Fibroblast of villous mesenchyme (primary cell): ENCODE measurements around the gene ETDB. TPM values are rescaled to one million over a fixed set of nuclear protein-coding genes. Genes with fewer than 3 reads are reported as not detected.
A peak's percentile ranks its signal among the peaks of the same experiment; 100 is the strongest.
"Not testable (repeated sequence)": the region's sequence is repeated elsewhere in the genome, so short reads cannot be mapped to it uniquely, and the experiment has no call there.

Experiments
- DNase-seq: peaks from one replicate; pipeline ENCODE4 v3.0.0-alpha.2; 2010; ENCODE audit warnings: low read depth
- H3K4me3 ChIP-seq: 2 replicates; pipeline ENCODE4 v1.5.1; 2011; ENCODE audit warnings: low read depth, mild to moderate bottlenecking, low read length
- total RNA-seq: library from RNA; depleted of rRNA; stranded (reverse); fragments of >200 nt; gene quantifications from 2 replicates; pipeline ENCODE4 v1.2.3, GENCODE V29; 2012
- TF ChIP-seq, protein P1 (sequence below): IDR thresholded peaks from 2 replicates; pipeline ENCODE4 v1.5.1; 2012; ENCODE audit warnings: low read depth, mild to moderate bottlenecking, low read length; ENCODE audit not compliant: insufficient read depth

The ETDB gene
- total RNA-seq, 1 donor: not detected

GRCh38 chrX:135099493-135099783 is 20.9 kb downstream of the ETDB start:
- DNase-seq: no peak
- H3K4me3 ChIP-seq: no peak overlapping the region
- TF ChIP-seq, protein P1, sequence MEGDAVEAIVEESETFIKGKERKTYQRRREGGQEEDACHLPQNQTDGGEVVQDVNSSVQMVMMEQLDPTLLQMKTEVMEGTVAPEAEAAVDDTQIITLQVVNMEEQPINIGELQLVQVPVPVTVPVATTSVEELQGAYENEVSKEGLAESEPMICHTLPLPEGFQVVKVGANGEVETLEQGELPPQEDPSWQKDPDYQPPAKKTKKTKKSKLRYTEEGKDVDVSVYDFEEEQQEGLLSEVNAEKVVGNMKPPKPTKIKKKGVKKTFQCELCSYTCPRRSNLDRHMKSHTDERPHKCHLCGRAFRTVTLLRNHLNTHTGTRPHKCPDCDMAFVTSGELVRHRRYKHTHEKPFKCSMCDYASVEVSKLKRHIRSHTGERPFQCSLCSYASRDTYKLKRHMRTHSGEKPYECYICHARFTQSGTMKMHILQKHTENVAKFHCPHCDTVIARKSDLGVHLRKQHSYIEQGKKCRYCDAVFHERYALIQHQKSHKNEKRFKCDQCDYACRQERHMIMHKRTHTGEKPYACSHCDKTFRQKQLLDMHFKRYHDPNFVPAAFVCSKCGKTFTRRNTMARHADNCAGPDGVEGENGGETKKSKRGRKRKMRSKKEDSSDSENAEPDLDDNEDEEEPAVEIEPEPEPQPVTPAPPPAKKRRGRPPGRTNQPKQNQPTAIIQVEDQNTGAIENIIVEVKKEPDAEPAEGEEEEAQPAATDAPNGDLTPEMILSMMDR: no peak

GRCh38 chrX:135097196-135097744 is 23.1 kb downstream of the ETDB start:
- H3K4me3 ChIP-seq: peak overlapping the region; percentile 61
- not testable (repeated sequence) for DNase-seq

DNA sequence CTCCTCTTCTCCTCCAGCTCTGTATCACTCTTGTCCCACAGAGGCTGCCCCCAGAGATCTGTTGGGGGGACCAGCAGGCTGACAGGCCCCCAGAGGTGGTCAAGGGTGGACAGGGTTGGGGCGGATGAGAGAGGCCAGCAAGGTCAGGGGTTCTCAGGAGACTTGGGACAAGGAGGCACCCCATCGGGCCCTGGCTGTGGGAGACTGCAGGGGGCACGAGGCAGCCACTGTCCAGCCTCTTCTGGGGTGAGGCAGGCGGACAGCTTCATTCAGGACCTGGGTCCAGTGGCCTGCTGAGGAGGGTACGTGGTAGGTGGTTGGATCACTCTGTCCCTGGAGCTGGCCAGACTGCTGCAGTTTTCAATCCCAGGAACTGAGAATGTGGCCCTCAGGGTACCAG is 24.6 kb downstream of the ETDB start:
- H3K4me3 ChIP-seq: no peak overlapping the region
- TF ChIP-seq, protein P1: no peak
- DNase-seq: no peak

GRCh38 chrX:135094726-135095125 is 25.6 kb downstream of the ETDB start:
- TF ChIP-seq, protein P1: no peak
- no peak overlapping the region for H3K4me3 ChIP-seq
- DNase-seq: no peak

DNA sequence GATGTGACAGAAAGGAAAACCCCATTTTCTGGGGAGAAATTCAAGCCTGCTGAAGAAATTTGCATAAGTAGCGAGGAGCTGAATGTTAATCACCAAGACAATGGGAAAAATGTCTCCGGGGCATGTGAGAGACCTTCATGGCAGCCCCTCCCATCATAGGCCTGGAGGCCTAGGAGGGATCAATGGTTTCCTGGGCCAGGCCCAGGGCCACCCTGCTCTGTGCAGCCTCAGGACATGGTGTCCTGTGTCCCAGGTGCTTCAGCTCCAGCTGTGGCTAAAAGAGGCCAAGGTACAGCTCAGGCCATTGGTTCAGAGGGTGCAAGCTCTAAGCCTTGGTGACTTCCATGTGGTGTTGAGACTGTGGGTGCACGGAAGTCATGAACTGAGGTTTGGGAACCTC is 31.2 kb downstream of the ETDB start:
- DNase-seq: no peak
- TF ChIP-seq, protein P1: no peak
- no peak overlapping the region for H3K4me3 ChIP-seq

DNA sequence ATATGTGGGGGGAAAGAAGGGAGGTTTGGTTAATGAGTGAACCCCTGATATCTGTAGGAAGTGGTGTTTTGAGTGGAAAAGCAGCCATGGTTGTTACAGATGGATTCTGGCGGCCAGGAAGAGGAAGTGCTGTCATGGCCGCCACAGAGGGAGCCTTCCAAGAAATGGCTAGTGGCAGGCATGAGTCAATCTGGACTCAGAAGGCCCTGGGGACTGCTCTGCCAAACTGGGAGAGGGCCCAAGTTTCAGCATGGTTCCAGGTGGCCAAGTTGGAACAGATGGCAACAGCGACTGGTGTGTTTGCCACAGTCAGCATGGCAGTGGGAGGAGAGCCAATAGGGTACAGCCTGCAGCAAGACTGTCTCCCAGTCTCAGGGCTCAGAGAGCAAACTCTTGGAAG is 32.5 kb downstream of the ETDB start:
- TF ChIP-seq, protein P1: no peak

GRCh38 chrX:135086197-135086854 is 34.0 kb downstream of the ETDB start:
- TF ChIP-seq, protein P1: peak; percentile 58
- no peak overlapping the region for H3K4me3 ChIP-seq
- peak; percentile 64 for DNase-seq

More for the DNA sequence above, 32.5 kb downstream of the ETDB start:
- DNase-seq: no peak
- H3K4me3 ChIP-seq: no peak overlapping the region
